SU-DHL-6 (cell line): ENCODE measurements around the gene PPL.
"Not testable (repeated sequence)": the region's sequence is repeated elsewhere in the genome, so short reads cannot be mapped to it uniquely, and the experiment has no call there.

Source experiments
- H2AFZ ChIP-seq: fragments of 200-600 bp; sonication (generic); 2 replicates; pipeline ENCODE4 v1.6.1; 2014; ENCODE audit warnings: low read depth, mild to moderate bottlenecking, moderate library complexity, mixed read lengths, antibody characterized with exemption, low read length; ENCODE audit not compliant: severe bottlenecking
- H3F3A ChIP-seq: fragments of 200-600 bp; shearing (Covaris generic); 2 replicates; pipeline ENCODE4 v1.6.0; 2016; ENCODE audit warnings: antibody characterized with exemption, mild to moderate bottlenecking; ENCODE audit not compliant: insufficient read depth
- H3K27ac ChIP-seq: fragments of 200-600 bp; sonication (generic); 2 replicates; pipeline ENCODE4 v1.5.1; 2016; ENCODE audit warnings: low read depth, mild to moderate bottlenecking, low read length, moderate library complexity, mixed read lengths
- H3K27me3 ChIP-seq: fragments of 200-600 bp; sonication (generic), shearing (Covaris generic); 2 replicates; pipeline ENCODE4 v1.6.0; 2014; ENCODE audit warnings: mild to moderate bottlenecking, low read length
- H3K36me3 ChIP-seq: fragments of 200-600 bp; sonication (generic); 2 replicates; pipeline ENCODE4 v1.6.1; 2014; ENCODE audit warnings: mild to moderate bottlenecking, low read length, mixed read lengths
- H3K4me2 ChIP-seq: fragments of 300-600, 200-600 bp; shearing (Covaris generic), sonication (generic); 2 replicates; pipeline ENCODE4 v1.6.0; 2014; ENCODE audit warnings: low read length, low read depth, mild to moderate bottlenecking; ENCODE audit not compliant: poor library complexity, severe bottlenecking
- H3K4me3 ChIP-seq: fragments of 200-600 bp; sonication (generic); 2 replicates; pipeline ENCODE4 v1.5.1; 2014; ENCODE audit warnings: antibody characterized with exemption, low read length, mild to moderate bottlenecking, mixed read lengths; ENCODE audit not compliant: insufficient read depth, poor library complexity, severe bottlenecking
- H3K79me2 ChIP-seq: fragments of 200-600 bp; sonication (generic); 2 replicates; pipeline ENCODE4 v1.6.1; 2014; ENCODE audit warnings: mild to moderate bottlenecking, low read length, moderate library complexity; ENCODE audit not compliant: insufficient read depth
- H3K9ac ChIP-seq: fragments of 200-600 bp; sonication (generic); 2 replicates; pipeline ENCODE4 v1.7.0; 2014; ENCODE audit warnings: mild to moderate bottlenecking, low read length
- H3K9me2 ChIP-seq: fragments of 200-600 bp; sonication (generic); replicated peaks from 2 replicates; pipeline ENCODE4 v1.6.1; 2014; ENCODE audit warnings: low read length; ENCODE audit not compliant: insufficient read depth
- H3K9me3 ChIP-seq: fragments of 200-600 bp; sonication (generic); 2 replicates; pipeline ENCODE4 v1.6.1; 2014; ENCODE audit warnings: low read length, mixed read lengths; ENCODE audit not compliant: insufficient read depth
- H4K20me1 ChIP-seq: fragments of 200-600 bp; sonication (generic); 2 replicates; pipeline ENCODE4 v1.6.1; 2014; ENCODE audit warnings: low read depth, mild to moderate bottlenecking, antibody characterized with exemption, low read length, moderate library complexity, mixed read lengths
- EZH2phosphoT487 ChIP-seq: fragments of 200-600 bp; sonication (generic), shearing (Covaris generic); conservative IDR thresholded peaks from 2 replicates; pipeline ENCODE4 v1.6.1; 2018; ENCODE audit warnings: mild to moderate bottlenecking, antibody characterized with exemption, low read length, moderate library complexity, mixed read lengths
- TF ChIP-seq, protein P1 (sequence below): fragments of 200-600 bp; sonication (generic); IDR thresholded peaks from one replicate; pipeline ENCODE4 v1.5.1; 2017; ENCODE audit warnings: antibody characterized with exemption, mild to moderate bottlenecking, low read length, moderate library complexity; ENCODE audit not compliant: insufficient read depth, poor library complexity, severe bottlenecking

PPL gene

DNA sequence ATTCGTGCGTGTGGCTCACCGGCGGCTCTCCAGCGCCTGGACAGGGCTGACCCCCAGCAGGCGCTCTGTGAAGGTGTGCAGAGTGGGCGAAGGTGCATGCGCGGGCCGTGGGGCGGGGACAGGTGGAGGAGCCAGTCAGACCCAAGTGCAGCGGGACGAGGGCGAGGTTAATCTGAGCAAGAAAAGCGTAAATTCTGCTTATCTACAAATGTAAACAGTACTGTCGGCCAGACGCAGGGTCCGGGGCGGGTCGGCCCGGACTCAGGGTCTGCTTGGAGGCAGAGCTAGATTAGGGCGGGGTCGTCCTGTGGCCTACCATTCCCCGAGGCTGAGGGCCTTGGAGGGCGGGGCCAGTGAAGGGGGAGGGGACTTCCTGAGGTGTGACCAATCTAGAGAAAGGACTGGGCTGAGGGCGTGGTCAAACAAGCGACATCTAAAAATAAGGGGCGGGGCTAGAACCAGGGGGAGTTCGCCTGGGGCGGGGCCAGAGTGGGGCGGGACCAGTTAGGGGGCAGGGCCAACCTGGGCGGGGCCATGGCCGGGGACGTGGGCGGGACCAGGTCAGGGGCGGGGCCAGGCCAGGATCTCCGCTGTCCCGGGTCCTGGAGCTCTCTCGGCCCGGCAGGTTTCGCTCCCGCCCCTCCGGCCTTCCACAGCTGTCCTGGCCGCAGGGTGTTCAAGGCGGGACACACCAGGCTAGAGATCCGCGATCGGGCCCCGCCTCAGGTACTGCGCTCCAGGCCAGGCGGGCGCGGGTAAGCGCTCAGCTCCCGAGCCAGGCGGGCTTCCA, 21.0 kb upstream of the PPL start, which contains the start of gene SEC14L5:
Gene SEC14L5, plus strand, starts transcription at position 611 of the 790 bp plus-strand sequence. CDS start 994 bp downstream, outside the sequence.
- no peak within 1 kb of the TSS for H3K27ac ChIP-seq
- H3K9me3 ChIP-seq, result no peaks in the 10 kb centered on the region
- H2AFZ ChIP-seq, result peak within 1 kb of the TSS; percentile 66
- peak within 1 kb of the TSS; percentile 44 for H3K4me3 ChIP-seq
- TF ChIP-seq, protein P1, sequence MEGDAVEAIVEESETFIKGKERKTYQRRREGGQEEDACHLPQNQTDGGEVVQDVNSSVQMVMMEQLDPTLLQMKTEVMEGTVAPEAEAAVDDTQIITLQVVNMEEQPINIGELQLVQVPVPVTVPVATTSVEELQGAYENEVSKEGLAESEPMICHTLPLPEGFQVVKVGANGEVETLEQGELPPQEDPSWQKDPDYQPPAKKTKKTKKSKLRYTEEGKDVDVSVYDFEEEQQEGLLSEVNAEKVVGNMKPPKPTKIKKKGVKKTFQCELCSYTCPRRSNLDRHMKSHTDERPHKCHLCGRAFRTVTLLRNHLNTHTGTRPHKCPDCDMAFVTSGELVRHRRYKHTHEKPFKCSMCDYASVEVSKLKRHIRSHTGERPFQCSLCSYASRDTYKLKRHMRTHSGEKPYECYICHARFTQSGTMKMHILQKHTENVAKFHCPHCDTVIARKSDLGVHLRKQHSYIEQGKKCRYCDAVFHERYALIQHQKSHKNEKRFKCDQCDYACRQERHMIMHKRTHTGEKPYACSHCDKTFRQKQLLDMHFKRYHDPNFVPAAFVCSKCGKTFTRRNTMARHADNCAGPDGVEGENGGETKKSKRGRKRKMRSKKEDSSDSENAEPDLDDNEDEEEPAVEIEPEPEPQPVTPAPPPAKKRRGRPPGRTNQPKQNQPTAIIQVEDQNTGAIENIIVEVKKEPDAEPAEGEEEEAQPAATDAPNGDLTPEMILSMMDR, result no peak
- TF ChIP-seq EZH2phosphoT487, result no peak
- no peaks in the 10 kb centered on the region for H3K27me3 ChIP-seq
- H4K20me1 ChIP-seq, result no peaks in the 10 kb centered on the region
- H3K36me3 ChIP-seq, result no peaks in the 10 kb centered on the region
- no peaks in the 10 kb centered on the region for H3K79me2 ChIP-seq
- H3K9ac ChIP-seq, result no peak within 1 kb of the TSS
- no peaks in the 10 kb centered on the region for H3K9me2 ChIP-seq
- H3F3A ChIP-seq, result no peaks in the 10 kb centered on the region
- peak within 1 kb of the TSS; percentile 55 for H3K4me2 ChIP-seq

DNA sequence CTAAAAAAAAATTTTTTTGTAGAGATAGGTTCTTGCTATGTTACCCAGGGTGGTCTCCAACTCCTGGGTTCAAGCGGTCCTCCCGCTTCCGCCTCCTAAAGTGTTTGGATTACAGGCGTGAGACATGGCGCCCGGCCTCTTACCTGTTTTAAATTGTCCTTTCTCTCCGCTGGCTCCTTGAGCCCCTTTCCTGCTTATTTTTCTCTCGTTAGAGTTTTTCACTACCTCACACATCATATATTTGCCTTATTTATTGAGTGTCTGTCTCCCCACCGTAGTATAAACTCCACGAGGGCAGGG, 20.4 kb upstream of the PPL start:
- Histone ChIP-seq H3K9ac (no peak overlapping the region), H3K4me2 (peak overlapping the region; percentile 55)

DNA sequence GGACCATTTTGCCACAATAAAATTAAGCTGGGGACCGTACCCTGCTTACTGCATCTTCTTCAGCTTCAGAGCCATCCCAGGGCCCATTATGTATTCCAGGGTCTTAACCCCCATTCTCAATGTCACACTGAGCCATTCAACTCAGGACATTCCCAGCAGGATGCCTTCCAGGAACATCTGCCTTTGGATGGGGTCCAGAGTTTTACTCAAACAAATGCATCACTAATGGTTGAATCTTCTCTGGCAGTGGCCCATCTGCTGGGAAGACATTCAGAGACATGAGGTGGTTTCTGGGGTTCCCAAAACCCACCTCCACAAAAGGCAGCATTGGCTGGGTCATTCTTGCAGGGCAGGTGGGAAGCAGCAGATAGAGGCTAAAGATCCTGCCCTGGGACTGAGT, 17.8 kb upstream of the PPL start:
- no peaks in the 10 kb centered on the region for H3K36me3 ChIP-seq
- H3K4me2 ChIP-seq, result no peak overlapping the region
- H3K27ac ChIP-seq, result no peak overlapping the region
- no peak overlapping the region for H3K4me3 ChIP-seq
- H3F3A ChIP-seq, result no peaks in the 10 kb centered on the region
- no peaks in the 10 kb centered on the region for H3K9me2 ChIP-seq
- no peak for TF ChIP-seq EZH2phosphoT487
- TF ChIP-seq, protein P1, result no peak
- H2AFZ ChIP-seq, result no peak overlapping the region
- H3K9me3 ChIP-seq, result no peaks in the 10 kb centered on the region
- H3K9ac ChIP-seq, result no peak overlapping the region
- H3K27me3 ChIP-seq, result no peaks in the 10 kb centered on the region
- no peaks in the 10 kb centered on the region for H4K20me1 ChIP-seq
- H3K79me2 ChIP-seq, result no peaks in the 10 kb centered on the region

More for the DNA sequence above, 20.4 kb upstream of the PPL start:
- H3K27ac ChIP-seq, result no peak overlapping the region
- H2AFZ ChIP-seq, result peak overlapping the region; percentile 66
- H3K79me2 ChIP-seq, result no peaks in the 10 kb centered on the region
- no peaks in the 10 kb centered on the region for H3K9me2 ChIP-seq
- H3K4me3 ChIP-seq, result peak overlapping the region; percentile 44
- no peaks in the 10 kb centered on the region for H3K27me3 ChIP-seq
- H3K36me3 ChIP-seq, result no peaks in the 10 kb centered on the region
- no peaks in the 10 kb centered on the region for H3F3A ChIP-seq
- H3K9me3 ChIP-seq, result no peaks in the 10 kb centered on the region
- no peak for TF ChIP-seq EZH2phosphoT487
- TF ChIP-seq, protein P1, result no peak
- no peaks in the 10 kb centered on the region for H4K20me1 ChIP-seq

DNA sequence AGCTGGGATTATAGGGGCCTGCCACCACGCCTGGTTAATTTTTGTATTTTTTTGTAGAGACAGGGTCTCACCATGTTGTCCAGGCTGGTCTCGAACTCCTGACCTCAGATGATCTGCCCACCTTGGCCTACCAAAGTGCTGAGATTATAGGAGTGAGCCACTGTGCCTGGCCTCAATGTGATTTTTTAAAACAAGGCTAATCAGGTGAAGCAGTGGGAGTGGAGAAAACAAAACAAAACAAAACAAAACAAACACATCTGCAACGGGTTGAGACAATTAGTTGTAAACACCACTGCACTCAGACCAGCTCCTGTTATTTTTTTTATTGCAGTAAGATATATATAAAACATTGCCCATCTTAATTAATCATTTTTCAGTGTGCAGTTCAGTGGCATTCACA, 14.6 kb upstream of the PPL start:
- not testable (repeated sequence) for H3K4me2 ChIP-seq, H4K20me1 ChIP-seq, H3K79me2 ChIP-seq, H3K9me2 ChIP-seq, H3K27ac ChIP-seq, H2AFZ ChIP-seq, H3K9ac ChIP-seq, H3K9me3 ChIP-seq, H3F3A ChIP-seq, H3K4me3 ChIP-seq, H3K36me3 ChIP-seq, H3K27me3 ChIP-seq
